NCI-H82 treated with DMSO at 0.1 percent for 48 hours (cell line): Measurements from ENCODE around the gene FXR1.
"Not testable (repeated sequence)": the region's sequence is repeated elsewhere in the genome, so short reads cannot be mapped to it uniquely, and the experiment has no call there.

Source experiments
- DNase-seq: peaks from one replicate; lab custom pipeline; 2025; ENCODE audit not compliant: unreplicated experiment; lab: John Stamatoyannopoulos, UW

FXR1 gene

GRCh38 chr3:180912304-180913296 is at the start of gene FXR1:
Gene FXR1, plus strand, starts transcription at chr3:180912670. Its CDS starts 16 bp downstream, at chr3:180912686.
- DNase-seq: peak; percentile 92

GRCh38 chr3:180870008-180870699 is 42.3 kb upstream of the FXR1 start:
- DNase-seq: no peak

GRCh38 chr3:180871901-180872300 is 40.6 kb upstream of the FXR1 start:
- no peak for DNase-seq

GRCh38 chr3:180872430-180872829 is 40.0 kb upstream of the FXR1 start:
- DNase-seq: not testable (repeated sequence)

DNA sequence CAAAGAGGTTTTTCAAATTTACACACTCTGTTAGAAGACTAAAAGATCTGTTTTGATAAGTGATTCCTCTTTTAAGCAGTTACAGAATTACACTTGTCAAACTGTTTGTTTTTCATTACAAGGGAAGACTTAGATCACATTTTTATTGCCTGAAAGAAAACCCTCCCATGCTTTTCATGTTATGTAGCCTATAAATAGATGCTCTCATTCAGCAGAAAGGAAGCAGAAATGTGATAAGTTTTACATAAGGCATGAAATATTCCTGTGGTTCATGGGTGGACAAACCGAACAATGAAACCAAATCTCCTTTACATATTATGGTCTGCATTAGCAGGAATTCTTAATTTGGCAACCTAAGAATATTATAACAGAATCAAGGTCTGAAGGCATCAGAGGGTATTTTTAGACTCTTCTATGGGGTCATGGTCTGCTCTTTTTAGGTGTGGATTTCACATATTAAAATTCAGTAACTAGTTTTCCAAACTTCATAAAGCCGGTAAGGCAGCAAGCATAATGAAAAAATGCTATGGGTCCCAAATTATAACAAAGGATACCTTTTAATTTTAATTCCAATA is 37.3 kb upstream of the FXR1 start:
- DNase-seq: no peak

- DNase-seq: no peak
These were observed 31.2 kb upstream of the FXR1 start for GRCh38 chr3:180881065-180881801.

GRCh38 chr3:180882115-180882514 is 30.4 kb upstream of the FXR1 start:
- no peak for DNase-seq

GRCh38 chr3:180888992-180889560 is 23.4 kb upstream of the FXR1 start:
- DNase-seq: no peak

DNA sequence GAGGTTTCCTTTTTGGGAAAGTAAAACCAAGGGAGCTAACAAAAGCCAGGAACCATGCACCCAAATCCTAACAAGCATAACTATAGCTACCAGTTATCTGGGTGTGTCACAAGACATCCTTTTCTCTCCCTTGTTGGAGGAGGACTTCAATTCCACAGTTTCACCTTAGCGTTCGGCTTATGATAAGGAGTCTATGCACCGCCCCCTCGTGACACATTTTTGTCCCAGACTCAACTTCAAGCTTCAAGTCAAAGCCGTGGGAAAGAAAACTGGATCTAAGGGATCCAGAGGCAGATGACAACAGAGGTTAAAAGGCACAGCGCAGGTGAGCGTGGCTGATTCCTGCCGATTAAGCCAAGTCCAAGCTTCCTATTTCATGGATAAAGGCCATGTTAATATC is 13.9 kb upstream of the FXR1 start:
- DNase-seq: no peak

GRCh38 chr3:180909369-180910127 is 2.9 kb upstream of the FXR1 start:
- no peak for DNase-seq

- no peak for DNase-seq
These were observed 1.6 kb upstream of the FXR1 start for GRCh38 chr3:180910823-180911222.

GRCh38 chr3:180911876-180912303 is 580 bp upstream of the FXR1 start:
- no peak for DNase-seq

DNA sequence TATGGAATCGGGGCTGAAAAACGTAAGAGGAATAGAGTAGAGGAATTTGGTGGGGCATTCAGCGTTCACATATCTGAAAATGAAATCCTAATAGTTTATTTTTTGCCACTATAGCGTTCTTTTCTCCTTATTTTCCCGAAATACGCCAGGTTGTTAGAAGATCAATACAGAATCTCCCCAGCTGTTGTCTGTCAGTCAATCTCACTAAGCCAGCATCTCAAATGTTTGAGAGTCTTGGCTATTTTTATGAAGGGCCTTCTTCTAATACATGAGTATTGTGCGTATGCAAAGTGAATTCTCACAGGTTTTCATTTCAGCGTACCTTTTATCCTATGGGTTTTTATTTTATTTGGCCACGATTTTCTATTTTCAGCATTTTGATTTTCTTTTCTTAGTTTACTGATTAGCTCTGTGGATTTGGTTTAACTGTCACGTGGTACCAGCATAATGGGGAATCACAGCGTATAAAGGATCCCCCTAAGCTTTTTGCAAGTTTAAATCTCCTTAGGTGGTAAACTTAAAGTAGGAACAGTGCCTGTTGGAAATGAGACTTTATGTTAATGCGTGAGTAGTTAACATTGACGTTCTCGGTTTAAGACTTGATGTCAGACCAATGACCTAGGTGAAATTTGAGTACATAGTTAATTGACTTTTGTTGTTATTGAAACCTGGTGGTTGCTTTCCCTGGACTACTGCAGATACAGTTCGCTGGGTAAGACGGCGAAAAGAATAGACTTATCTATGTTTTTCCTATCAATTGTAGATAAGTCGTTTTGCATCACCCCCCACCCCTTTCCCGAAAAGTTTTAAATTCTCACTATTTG is 1.3 kb downstream of the FXR1 start:
- peak; percentile 69 for DNase-seq

GRCh38 chr3:180918542-180918941 is 6.1 kb downstream of the FXR1 start:
- no peak for DNase-seq

- no peak for DNase-seq
These were observed 9.8 kb downstream of the FXR1 start for GRCh38 chr3:180922242-180922641.

- DNase-seq: no peak
These were observed 11.1 kb downstream of the FXR1 start for GRCh38 chr3:180923561-180923960.

GRCh38 chr3:180926526-180926925 is 14.1 kb downstream of the FXR1 start:
- DNase-seq: no peak

DNA sequence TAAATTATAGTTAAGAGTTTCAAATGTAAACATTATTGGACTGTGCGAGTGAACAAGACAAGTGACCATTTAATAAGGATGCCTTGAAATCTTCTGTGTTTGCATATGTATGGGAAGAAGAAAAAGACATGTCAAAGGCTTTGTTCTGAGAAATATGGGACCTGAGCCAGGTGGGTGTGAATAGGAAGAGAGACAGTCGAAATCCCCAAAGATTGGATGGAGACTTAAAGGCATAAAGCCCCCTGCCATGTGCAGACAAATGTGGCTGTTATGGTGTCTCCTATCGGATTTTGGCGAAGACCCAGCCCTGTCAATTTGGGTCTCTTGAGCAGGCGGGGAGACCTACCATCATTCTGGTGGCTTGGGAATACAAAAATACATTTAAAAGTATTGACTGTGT is 16.9 kb downstream of the FXR1 start:
- DNase-seq: no peak

GRCh38 chr3:180930526-180930925 is 18.1 kb downstream of the FXR1 start:
- no peak for DNase-seq
